HUES6 (cell line): ENCODE results near the gene RCN1.
"Not testable (repeated sequence)": the region's sequence is repeated elsewhere in the genome, so short reads cannot be mapped to it uniquely, and the experiment has no call there.

Experiments
- H3K27ac ChIP-seq: 2 replicates; pipeline ENCODE4 v1.7.0; 2013; ENCODE audit warnings: low read depth, mild to moderate bottlenecking, low read length, inconsistent platforms
- H3K27me3 ChIP-seq: 2 replicates; pipeline ENCODE4 v1.6.1; 2013; ENCODE audit warnings: low read length; ENCODE audit not compliant: control insufficient read depth, insufficient read depth
- H3K36me3 ChIP-seq: 2 replicates; pipeline ENCODE4 v1.6.1; 2013; ENCODE audit warnings: low read length; ENCODE audit not compliant: control insufficient read depth, insufficient read depth
- H3K4me1 ChIP-seq: 2 replicates; pipeline ENCODE4 v1.6.1; 2013; ENCODE audit warnings: low read length; ENCODE audit not compliant: control insufficient read depth, insufficient read depth
- H3K4me3 ChIP-seq: 2 replicates; pipeline ENCODE4 v1.5.1; 2013; ENCODE audit warnings: low read depth, low read length
- H3K9ac ChIP-seq: one replicate; pipeline ENCODE4 v1.6.1; 2013; ENCODE audit warnings: mild to moderate bottlenecking, low read length
- H3K9me3 ChIP-seq: 2 replicates; pipeline ENCODE4 v1.6.1; 2013; ENCODE audit warnings: low read depth, low read length; ENCODE audit not compliant: control insufficient read depth, insufficient read depth

RCN1 gene

DNA sequence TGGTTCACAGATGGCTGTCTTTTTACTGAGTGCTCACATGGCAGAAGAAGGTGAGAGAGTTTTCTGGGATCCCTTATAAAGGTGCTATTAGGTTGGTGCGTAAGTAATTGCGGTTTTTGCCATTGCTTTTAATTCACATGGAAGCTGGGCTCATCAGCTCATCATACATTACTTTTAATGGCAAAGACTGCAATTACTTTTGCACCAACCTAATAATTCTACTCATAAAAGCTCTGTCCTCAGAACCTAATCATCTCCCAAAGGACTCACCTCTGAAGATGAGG, 23.0 kb downstream of the RCN1 start:
- H3K36me3 ChIP-seq = no peaks in the 10 kb centered on the region
- no peak overlapping the region for H3K27ac ChIP-seq
- H3K9ac ChIP-seq = no peak overlapping the region
- H3K4me3 ChIP-seq = no peak overlapping the region
- H3K27me3 ChIP-seq = no peaks in the 10 kb centered on the region
- H3K4me1 ChIP-seq = 0 out of 2 replicates have a peak, but pooled peaks cover 4% of the 10 kb centered on the region
- H3K9me3 ChIP-seq = no peaks in the 10 kb centered on the region

DNA sequence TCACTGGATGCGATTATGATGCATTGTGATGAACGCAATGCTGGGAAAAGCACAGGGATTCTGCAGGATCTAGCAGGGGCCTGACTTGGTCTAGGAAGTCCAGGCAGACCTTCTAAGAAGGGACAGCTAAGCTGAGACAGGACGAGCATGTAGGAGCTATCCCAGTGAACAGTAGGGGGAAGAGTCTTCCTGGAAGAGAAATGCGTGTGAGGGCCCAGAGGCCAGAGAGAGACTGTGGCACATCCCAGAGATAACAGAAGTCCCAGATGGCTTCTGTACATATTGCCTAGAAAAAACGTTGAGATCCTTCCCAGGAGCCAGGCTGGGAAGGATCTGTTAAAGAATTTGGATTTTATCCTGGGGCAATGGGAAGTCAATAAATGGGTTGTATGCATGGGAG, 24.6 kb downstream of the RCN1 start:
- H3K27ac ChIP-seq = no peak overlapping the region
- no peaks in the 10 kb centered on the region for H3K27me3 ChIP-seq
- H3K4me1 ChIP-seq = no peaks in the 10 kb centered on the region
- H3K9ac ChIP-seq = no peak overlapping the region
- no peaks in the 10 kb centered on the region for H3K36me3 ChIP-seq
- H3K4me3 ChIP-seq = no peak overlapping the region
- no peaks in the 10 kb centered on the region for H3K9me3 ChIP-seq

DNA sequence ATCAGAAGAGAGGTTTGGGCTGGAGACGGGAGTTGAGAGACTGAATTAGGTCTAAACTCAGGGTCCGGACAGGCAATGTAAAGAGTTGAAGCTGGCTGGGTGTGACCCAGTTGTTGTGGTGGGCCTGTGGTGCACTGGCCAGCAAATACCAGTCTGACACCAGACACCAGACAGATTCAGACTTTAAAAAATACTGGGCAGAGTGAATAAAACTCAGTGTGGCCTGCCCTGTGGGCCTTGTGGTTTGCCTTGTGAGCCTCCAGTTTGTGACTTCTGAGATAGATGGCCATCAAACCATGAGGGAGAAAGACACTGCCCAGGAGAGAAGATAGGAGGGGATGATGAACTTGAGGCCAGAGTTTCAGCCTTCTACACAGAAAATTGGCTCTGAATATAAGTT, 25.8 kb downstream of the RCN1 start:
- Histone ChIP-seq H3K27ac (no peak overlapping the region), H3K9ac (no peak overlapping the region), H3K27me3 (no peaks in the 10 kb centered on the region), H3K4me3 (no peak overlapping the region), H3K4me1 (no peaks in the 10 kb centered on the region), H3K36me3 (no peaks in the 10 kb centered on the region), H3K9me3 (no peaks in the 10 kb centered on the region)

DNA sequence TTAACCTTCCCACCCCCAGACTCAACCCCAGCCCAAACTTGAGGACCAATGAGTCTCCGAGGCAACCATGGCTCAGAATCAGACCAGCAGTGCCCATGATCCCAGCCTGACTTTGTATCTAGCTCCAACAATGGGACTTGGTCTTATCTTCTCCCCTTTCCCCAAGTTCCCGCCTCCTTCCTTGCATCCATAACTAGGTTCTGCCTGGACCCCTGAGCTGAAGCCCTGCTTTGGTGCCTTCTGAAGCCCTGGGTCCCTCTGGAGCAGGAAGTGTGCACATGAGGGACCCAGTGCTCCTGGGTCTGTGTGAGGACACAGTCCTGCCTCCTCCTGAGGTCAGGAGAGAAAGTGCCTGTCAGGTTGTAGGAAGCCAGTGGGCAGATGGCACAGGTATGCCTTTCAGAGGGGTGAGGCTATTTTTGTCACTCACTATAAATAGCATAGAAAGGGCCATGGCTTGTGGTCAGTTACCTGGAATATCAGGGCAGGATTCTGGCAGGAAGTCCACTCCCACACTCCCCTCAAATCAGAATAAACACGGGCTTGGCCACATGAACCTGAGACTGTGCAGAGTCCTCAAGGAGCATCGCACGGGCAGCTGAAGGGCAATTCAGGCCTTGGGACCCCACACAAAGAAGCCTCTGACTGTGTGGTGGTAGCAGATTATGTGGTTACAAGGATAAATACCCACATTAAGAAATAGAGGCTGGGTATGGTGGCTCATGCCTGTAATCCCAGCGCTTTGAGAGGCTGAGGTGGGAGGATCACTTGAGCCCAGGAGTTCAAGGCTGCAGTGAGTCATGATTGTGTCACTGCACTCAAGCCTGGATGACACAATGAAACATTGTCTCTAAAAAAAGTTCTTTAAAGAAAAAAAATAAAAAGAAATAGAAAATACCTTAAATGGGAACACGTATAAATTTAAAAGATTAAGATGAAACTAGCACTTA, 27.4 kb downstream of the RCN1 start:
- no peaks in the 10 kb centered on the region for H3K27me3 ChIP-seq
- no peak overlapping the region for H3K9ac ChIP-seq
- no peaks in the 10 kb centered on the region for H3K4me1 ChIP-seq
- H3K4me3 ChIP-seq = no peak overlapping the region
- H3K27ac ChIP-seq = no peak overlapping the region
- H3K36me3 ChIP-seq = no peaks in the 10 kb centered on the region
- no peaks in the 10 kb centered on the region for H3K9me3 ChIP-seq

DNA sequence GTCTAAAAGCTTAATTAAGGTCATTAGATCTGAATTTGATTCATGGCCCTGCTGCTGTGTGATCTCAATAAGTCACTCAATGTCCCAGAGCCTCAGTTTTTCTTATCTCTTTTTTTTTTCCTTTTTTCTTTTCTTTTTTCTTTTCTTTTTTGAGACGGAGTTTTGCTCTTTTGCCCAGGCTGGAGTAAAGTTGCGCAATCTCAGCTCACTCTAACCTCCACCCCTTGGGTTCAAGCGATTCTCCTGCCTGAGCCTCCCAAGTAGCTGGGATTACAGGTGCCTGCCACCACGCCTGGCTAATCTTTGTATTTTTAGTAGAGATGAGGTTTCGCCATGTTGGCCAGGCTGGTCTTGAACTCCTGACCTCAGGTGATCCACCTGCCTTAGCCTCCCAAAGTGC, 28.3 kb downstream of the RCN1 start:
- H3K36me3 ChIP-seq, H3K9ac ChIP-seq, H3K27ac ChIP-seq, H3K9me3 ChIP-seq, H3K4me1 ChIP-seq, H3K4me3 ChIP-seq, H3K27me3 ChIP-seq: not testable (repeated sequence)

DNA sequence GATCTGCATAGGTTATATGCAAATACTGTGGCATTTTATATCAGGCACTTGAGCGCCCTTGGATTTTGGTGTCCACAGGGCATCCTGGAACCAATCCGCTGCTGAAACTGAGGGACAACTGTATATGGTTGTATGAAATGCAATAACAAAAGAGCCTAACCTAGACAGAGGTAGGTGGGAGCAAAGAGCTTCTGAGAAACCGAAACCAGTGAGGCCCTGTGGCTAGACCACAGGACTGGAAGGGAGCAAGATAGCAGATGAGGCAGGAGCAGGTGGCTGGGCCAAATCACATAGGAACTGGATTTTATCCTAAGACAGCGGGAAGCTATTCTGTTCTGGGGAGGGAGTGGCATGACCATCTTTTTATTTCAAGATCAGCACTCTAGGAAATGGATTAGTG, 30.1 kb downstream of the RCN1 start:
- H3K9me3 ChIP-seq = no peaks in the 10 kb centered on the region
- H3K4me3 ChIP-seq = no peak overlapping the region
- H3K27ac ChIP-seq = no peak overlapping the region
- no peak overlapping the region for H3K9ac ChIP-seq
- no peaks in the 10 kb centered on the region for H3K27me3 ChIP-seq
- no peaks in the 10 kb centered on the region for H3K4me1 ChIP-seq
- H3K36me3 ChIP-seq = no peaks in the 10 kb centered on the region

DNA sequence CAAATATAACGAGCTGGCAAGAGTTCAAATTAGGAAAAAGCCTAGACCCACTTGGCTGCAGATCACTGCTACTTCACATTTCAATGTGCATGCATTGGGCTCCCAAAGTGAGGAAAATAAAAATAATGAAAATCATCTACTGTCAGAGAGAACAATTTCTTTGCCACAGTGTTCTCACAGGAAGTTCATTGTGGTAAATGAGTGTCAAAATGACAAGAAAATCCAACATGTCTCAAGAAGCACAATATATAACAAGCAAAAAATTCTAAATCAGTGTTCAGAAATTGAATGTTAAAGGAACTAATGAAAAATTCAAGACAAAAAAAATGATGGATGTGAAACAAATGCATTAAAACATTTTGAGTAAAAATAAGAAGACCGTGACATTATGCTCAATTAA, 31.3 kb downstream of the RCN1 start:
- Histone ChIP-seq H3K4me3 (no peak overlapping the region), H3K36me3 (no peaks in the 10 kb centered on the region), H3K9ac (no peak overlapping the region), H3K9me3 (no peaks in the 10 kb centered on the region), H3K4me1 (no peaks in the 10 kb centered on the region), H3K27me3 (no peaks in the 10 kb centered on the region), H3K27ac (no peak overlapping the region)

DNA sequence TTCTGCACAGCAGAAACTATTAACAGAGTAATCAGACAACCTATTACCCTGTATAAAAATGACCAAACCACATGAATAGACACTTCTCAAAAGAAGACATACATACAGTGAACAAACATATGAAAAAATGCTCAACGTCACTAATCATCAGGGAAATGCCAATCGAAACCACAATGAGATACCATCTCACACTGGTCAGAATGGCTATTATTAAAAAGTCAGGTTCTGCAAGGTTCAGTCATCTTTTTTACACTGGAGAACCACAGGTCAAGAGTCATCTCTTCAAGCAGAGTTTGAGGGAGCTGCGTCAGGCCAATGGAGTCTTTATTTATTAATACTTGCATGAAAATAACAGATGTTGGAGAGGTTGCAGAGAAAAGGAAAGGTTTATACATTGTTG, 40.4 kb downstream of the RCN1 start:
- H3K27ac ChIP-seq = no peak overlapping the region

DNA sequence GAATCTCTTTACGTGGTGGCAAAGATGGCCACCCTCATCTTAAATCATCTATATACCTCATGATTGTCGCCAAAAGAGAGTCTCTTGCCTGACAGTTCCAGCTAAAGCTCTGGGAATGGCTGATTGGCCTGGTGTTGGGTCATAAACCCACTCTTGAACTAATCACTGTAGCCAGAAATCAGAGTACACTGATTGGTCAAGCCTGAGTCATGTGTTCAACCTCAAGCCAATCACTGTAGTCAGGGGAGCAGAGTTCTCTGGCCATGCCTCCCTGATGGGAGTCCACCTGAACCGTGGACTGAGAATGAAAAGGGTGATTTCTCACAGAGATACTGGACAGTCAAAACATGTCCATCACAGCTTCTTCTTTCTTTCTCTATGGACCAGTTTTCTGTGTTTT, 45.8 kb downstream of the RCN1 start:
- Histone ChIP-seq H3K4me3 (no peak overlapping the region), H3K9ac (no peak overlapping the region), H3K4me1 (no peaks in the 10 kb centered on the region), H3K9me3 (no peaks in the 10 kb centered on the region), H3K27ac (no peak overlapping the region), H3K27me3 (no peaks in the 10 kb centered on the region), H3K36me3 (no peaks in the 10 kb centered on the region)

More for the DNA sequence above, 40.4 kb downstream of the RCN1 start:
- no peaks in the 10 kb centered on the region for H3K27me3 ChIP-seq
- H3K36me3 ChIP-seq = no peaks in the 10 kb centered on the region
- H3K4me3 ChIP-seq = no peak overlapping the region
- no peak overlapping the region for H3K9ac ChIP-seq
- H3K4me1 ChIP-seq = no peaks in the 10 kb centered on the region
- H3K9me3 ChIP-seq = 0 out of 2 replicates have a peak, but pooled peaks cover 3% of the 10 kb centered on the region

DNA sequence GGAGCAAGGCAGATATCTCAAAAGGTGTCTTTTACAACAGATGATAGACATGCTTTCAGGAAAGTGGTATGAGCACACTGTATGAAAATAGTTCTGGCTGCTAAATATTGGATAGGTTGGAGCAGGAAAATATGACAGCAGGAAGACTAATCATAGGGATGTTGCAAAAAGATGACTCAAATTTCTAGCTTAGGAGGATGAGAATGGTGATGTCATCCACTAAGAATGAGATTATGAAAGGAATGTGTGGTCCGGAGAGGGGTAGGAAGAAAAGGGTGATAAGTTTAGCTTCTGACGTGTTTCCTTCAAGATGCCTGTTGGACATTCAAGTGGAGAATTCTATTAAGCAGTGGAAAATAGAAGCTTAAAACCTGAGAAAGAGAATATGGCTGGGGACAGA, 46.4 kb downstream of the RCN1 start:
- Histone ChIP-seq H3K36me3 (no peaks in the 10 kb centered on the region), H3K27me3 (no peaks in the 10 kb centered on the region), H3K27ac (no peak overlapping the region), H3K9me3 (no peaks in the 10 kb centered on the region), H3K4me1 (no peaks in the 10 kb centered on the region), H3K9ac (no peak overlapping the region), H3K4me3 (no peak overlapping the region)

DNA sequence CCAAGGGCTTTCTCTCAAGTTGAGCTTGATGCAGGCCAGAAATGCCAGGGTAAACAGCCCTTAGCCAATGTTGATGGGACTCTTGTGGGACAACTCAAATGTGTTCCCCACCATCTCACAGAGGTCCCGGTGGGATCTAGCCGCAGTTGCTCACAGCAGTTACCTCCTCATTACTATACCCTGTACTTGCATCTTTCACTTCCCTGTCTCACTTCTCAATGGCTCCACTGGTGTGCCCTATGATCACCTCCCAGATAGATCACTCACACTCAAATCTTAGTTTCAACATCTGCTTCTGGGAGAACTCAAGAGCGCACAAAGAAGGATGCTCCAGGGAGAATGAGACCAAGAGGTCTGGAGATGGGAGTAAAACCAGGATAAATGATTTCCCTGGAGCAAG, 47.0 kb downstream of the RCN1 start:
- Histone ChIP-seq H3K9me3 (no peaks in the 10 kb centered on the region), H3K9ac (no peak overlapping the region), H3K36me3 (no peaks in the 10 kb centered on the region), H3K4me3 (no peak overlapping the region), H3K27me3 (no peaks in the 10 kb centered on the region), H3K27ac (no peak overlapping the region), H3K4me1 (no peaks in the 10 kb centered on the region)
